AG04450 (cell line): ENCODE measurements around the gene NCL. TPM values are rescaled to one million over a fixed set of nuclear protein-coding genes. Genes with fewer than 3 reads are reported as not detected.

Source experiments
- CTCF ChIA-PET: fragments of 300-600, 350-600 bp; formaldehyde crosslinking; extraction: SDS; loops from one replicate; lab custom pipeline; 2022; ENCODE audit warnings: antibody characterized with exemption, inconsistent platforms; lab: Charles Lee
- POLR2A ChIA-PET: fragments of 350-600 bp; formaldehyde crosslinking; extraction: SDS; loops from one replicate; lab custom pipeline; 2021; ENCODE audit warnings: antibody characterized with exemption, inconsistent platforms; lab: Yijun Ruan, JAX
- DNase-seq: peaks from one replicate; pipeline ENCODE4 v3.0.0-alpha.2; 2011; ENCODE audit warnings: low read depth, low spot score
- H3K27ac ChIP-seq: one replicate; pipeline ENCODE4 v1.5.1; 2012; ENCODE audit warnings: low read depth, low read length, control low read depth
- H3K27me3 ChIP-seq: one replicate; pipeline ENCODE4 v1.6.0; 2012; ENCODE audit warnings: low read length; ENCODE audit not compliant: control insufficient read depth, insufficient read depth
- H3K4me3 ChIP-seq: 2 replicates; pipeline ENCODE4 v1.5.1; 2011; ENCODE audit warnings: mild to moderate bottlenecking, low read depth, low read length, control low read depth
- H3K9me3 ChIP-seq: 2 replicates; pipeline ENCODE4 v1.5.1; 2012; ENCODE audit warnings: low read length; ENCODE audit not compliant: control insufficient read depth, insufficient read depth
- CTCF ChIP-seq: IDR thresholded peaks from 2 replicates; pipeline ENCODE4 v1.5.1; 2011; ENCODE audit warnings: low read depth, low read length, control low read depth, inconsistent platforms
- polyA plus RNA-seq: library from polyadenylated mRNA; depleted of rRNA; stranded (reverse); fragments of >200 nt; gene quantifications from 2 replicates; pipeline ENCODE4 v1.2.3, GENCODE V29; 2011

NCL gene
- polyA plus RNA-seq, 1 experiment, result 165 TPM

GRCh38 chr2:231425291-231425810 lies 38.9 kb downstream of the NCL start:
- no peak for TF ChIP-seq CTCF
- H3K9me3 ChIP-seq, result no peaks in the 10 kb centered on the region
- ChIA-PET POLR2A (interaction anchor here (1.0 kb wide), 1 partner anchor 39 kb away, joined by 3 read pairs; the partner anchor contains the start of gene NCL), CTCF (interaction anchor here (1.4 kb wide), 1 partner anchor 26 kb away, joined by 8 read pairs; no protein-coding TSS in a partner anchor)
- DNase-seq, result no peak
- H3K27ac ChIP-seq, result no peak overlapping the region
- peaks cover 14% of the 10 kb centered on the region for H3K27me3 ChIP-seq
- H3K4me3 ChIP-seq, result no peak overlapping the region

DNA sequence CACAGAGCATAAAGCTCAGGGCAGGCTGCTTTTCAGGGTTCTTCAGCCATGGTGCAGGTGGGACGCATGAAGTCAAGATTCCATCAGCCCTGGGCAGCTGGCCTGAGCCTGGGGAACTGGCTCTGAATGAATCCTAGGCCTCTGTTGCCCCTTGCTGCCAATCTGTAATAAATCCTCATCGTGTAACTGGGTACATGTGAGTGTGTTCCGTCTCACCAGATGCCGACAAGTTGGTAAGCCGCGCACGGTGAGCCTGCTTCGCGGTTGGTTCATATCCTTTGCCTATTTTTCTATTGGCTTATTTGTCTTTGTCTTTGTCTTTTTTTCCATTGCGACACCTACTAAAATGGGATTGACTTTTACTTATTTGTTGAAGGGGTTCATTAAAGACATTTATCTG lies 41.1 kb downstream of the NCL start:
- DNase-seq, result no peak
- Histone ChIP-seq H3K27me3 (peaks cover 14% of the 10 kb centered on the region), H3K27ac (no peak overlapping the region), H3K4me3 (no peak overlapping the region), H3K9me3 (no peaks in the 10 kb centered on the region)
- ChIA-PET POLR2A (interaction anchor here (1.2 kb wide), 1 partner anchor 41 kb away, joined by 5 read pairs; the partner anchor contains the start of gene NCL), CTCF (interaction anchor here (1.0 kb wide), 1 partner anchor 197 kb away, joined by 4 read pairs; no protein-coding TSS in a partner anchor)
- TF ChIP-seq CTCF, result no peak

DNA sequence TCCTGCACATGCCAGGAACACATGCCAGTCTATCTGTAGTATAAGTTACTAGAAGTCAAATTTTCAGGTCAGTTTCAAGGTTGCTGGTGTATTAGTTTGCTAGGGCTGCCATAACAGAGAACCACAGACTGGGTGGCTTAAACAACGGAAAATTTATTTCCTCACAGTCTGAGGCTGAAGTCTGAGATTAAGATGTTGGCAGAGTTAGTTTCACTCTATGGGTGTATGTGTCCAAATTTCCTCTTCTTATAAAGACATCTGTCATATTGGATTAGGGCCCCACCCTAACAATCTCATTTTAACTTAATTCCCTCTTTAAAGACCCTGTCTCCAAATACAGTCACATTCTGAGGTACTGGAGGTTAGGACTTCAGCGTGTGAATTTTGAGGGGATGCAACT lies 42.2 kb downstream of the NCL start:
- no peak for TF ChIP-seq CTCF
- ChIA-PET CTCF (no interaction called here), POLR2A (no interaction called here)
- H3K27me3 ChIP-seq, result peaks cover 11% of the 10 kb centered on the region
- no peak overlapping the region for H3K4me3 ChIP-seq
- DNase-seq, result no peak
- H3K9me3 ChIP-seq, result no peaks in the 10 kb centered on the region
- no peak overlapping the region for H3K27ac ChIP-seq

DNA sequence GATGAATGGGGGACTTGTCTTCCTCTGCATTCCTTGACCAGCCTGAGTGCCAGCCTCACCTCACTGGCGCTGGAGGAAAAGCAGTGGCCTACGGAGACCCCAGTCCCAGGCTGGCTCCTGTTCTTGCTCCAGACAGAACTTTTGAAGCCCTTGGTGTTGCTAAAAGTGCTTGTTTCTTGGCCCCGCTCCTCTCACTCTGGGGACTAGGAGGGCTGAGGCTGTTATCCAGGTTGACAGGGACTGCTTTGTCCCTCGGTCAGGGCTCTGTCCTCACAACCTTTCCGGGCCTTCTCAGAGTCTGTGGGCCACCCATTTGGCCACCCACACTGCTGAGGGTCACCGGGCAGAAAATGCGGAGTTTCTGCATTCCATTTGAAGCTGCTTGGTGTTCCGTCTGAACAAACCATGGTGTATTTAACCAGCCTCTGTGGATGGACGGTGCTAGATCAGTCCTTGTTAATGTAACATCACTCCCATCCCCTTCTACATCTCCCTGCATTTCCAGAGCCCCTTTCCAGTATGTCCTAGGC lies 43.2 kb downstream of the NCL start:
- CTCF ChIA-PET, result interaction anchor here (0.5 to 1.5 kb wide), 3 partner anchors 8 to 124 kb away, joined by 3 to 6 read pairs (median 5); no protein-coding TSS in a partner anchor
- Histone ChIP-seq H3K27ac (no peak overlapping the region), H3K27me3 (peaks cover 11% of the 10 kb centered on the region), H3K4me3 (no peak overlapping the region), H3K9me3 (no peaks in the 10 kb centered on the region)
- POLR2A ChIA-PET, result no interaction called here
- DNase-seq, result no peak
- no peak for TF ChIP-seq CTCF
